BLaER1 treated with 17β-estradiol and CSF1 and Interleukin-3, amounts not matched to agents 10 nM and 100 nM (cell line): ENCODE results near the gene BEAN1.
A peak's percentile ranks its signal among the peaks of the same experiment; 100 is the strongest.
"Not testable (repeated sequence)": the region's sequence is repeated elsewhere in the genome, so short reads cannot be mapped to it uniquely, and the experiment has no call there.

ENCODE experiments used
- H3K27ac ChIP-seq, 11 experiments: shearing (Covaris generic); formaldehyde crosslinking; 2 replicates each; pipeline ENCODE4 v1.8.1; 2022
- H3K27me3 ChIP-seq, 11 experiments: shearing (Covaris generic); formaldehyde crosslinking; 2 replicates each; pipeline ENCODE4 v1.8.1; 2022
- H3K36me3 ChIP-seq, 11 experiments: shearing (Covaris generic); formaldehyde crosslinking; 2 replicates each; pipeline ENCODE4 v1.8.1; 2022
- H3K4me1 ChIP-seq, 10 experiments: shearing (Covaris generic); formaldehyde crosslinking; 2 replicates each; pipeline ENCODE4 v1.8.1; 2022
- H3K4me2 ChIP-seq, 11 experiments: shearing (Covaris generic); formaldehyde crosslinking; 2 replicates each; pipeline ENCODE4 v1.8.1; 2022
- H3K4me3 ChIP-seq, 10 experiments: shearing (Covaris generic); formaldehyde crosslinking; 2 replicates each; pipeline ENCODE4 v1.8.1; 2022
- H3K9ac ChIP-seq, 11 experiments: shearing (Covaris generic); formaldehyde crosslinking; 2 replicates each; pipeline ENCODE4 v1.8.1; 2022
- H3K9me3 ChIP-seq, 11 experiments: shearing (Covaris generic); formaldehyde crosslinking; replicated peaks in 1 of 11; 2 replicates each; pipeline ENCODE4 v1.8.1; 2022
- H4K20me1 ChIP-seq, 11 experiments: shearing (Covaris generic); formaldehyde crosslinking; 2 replicates each; pipeline ENCODE4 v1.8.1; 2022
- Cebpa-rat ChIP-seq, 11 experiments: shearing (Covaris generic); IDR thresholded peaks; 2 replicates each; pipeline ENCODE4 v1.8.1; 2022

Gene BEAN1

GRCh38 chr16:66440271-66440802 lies 13.2 kb downstream of the BEAN1 start:
- Histone ChIP-seq H3K27ac (no peak overlapping the region), H3K4me2 (no peak overlapping the region), H3K36me3 (no peaks in the 10 kb centered on the region), H3K9me3 (no peaks in the 10 kb centered on the region), H4K20me1 (peaks cover 0 to 4% (median 0%) of the 10 kb centered on the region in 11 experiments; a peak in 1 of 22 replicates), H3K9ac (no peak overlapping the region), H3K27me3 (no peaks in the 10 kb centered on the region), H3K4me3 (no peak overlapping the region), H3K4me1 (peaks cover 5 to 38% (median 26%) of the 10 kb centered on the region in 10 experiments; a peak in 16 of 20 replicates)
- no peak for TF ChIP-seq Cebpa-rat (IDR thresholded peaks at IDR 0.05)

DNA sequence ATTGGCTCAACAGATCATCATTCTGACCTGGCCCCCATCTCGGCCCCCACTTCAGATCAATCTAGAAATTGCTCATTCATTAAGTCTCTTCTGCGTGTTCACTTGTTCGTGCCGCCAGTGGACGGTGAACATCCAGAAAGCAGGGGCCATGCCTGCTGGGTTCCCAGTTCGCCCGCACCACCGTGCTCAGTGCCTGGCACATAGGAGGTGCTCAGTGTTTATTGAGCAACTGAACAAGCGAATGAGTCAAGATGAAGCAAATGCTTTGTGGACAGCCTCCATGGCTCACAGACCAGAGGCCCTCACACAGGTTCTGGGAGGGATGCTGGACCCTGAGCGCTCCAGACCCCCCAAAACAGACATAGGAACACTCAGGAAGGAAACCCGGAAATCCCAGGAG lies 13.9 kb downstream of the BEAN1 start:
- TF ChIP-seq Cebpa-rat (IDR thresholded peaks at IDR 0.05), result no peak
- H3K27ac ChIP-seq, result no peak overlapping the region
- H3K4me2 ChIP-seq, result no peak overlapping the region
- H3K36me3 ChIP-seq, result no peaks in the 10 kb centered on the region
- no peak overlapping the region for H3K4me3 ChIP-seq
- H4K20me1 ChIP-seq, result no peaks in the 10 kb centered on the region
- H3K4me1 ChIP-seq, result peaks cover 5 to 34% (median 23%) of the 10 kb centered on the region in 10 experiments; a peak in 16 of 20 replicates
- H3K9ac ChIP-seq, result no peak overlapping the region
- H3K9me3 ChIP-seq, result no peaks in the 10 kb centered on the region
- H3K27me3 ChIP-seq, result no peaks in the 10 kb centered on the region

DNA sequence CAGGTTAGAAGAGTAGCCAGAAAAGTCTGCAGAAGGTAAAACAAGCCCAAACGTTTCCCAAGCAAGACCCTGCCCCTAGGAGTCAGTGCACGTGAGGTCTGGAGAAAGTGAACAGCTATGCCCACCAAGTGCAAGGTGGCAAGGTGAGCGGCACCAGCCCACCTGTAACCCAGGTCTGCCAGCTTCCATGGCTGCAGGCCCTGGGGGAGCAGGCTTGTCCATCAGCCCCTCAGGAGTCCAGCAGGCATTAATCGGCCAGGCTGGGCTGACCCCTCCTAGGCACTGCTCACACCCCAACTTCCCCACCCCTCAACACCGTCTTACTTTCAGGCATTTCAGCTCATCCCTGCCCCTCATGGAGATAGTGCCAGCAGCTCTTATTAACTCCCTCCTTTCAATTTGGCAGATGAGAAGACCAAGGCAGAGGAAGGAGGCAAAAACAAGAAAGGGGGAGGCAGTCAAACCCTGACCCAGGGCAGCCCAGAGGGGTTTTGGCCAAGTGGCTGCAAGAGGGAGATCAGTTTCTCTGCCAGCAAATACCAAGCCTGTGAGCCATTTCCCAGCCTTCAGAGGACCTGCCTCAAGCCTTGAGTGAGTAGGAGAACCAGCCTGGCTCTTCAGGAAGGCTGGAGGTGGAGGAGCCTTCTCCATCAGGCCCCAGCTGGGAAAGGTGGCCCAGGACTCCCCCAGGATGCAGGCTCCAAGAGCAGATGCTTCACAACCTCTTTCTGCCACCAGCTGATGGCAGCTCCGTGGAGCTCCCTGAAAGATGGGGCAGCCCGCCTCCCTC lies 14.7 kb downstream of the BEAN1 start:
- Histone ChIP-seq H3K36me3 (no peaks in the 10 kb centered on the region), H3K4me2 (no peak overlapping the region), H3K9ac (no peak overlapping the region), H3K4me3 (no peak overlapping the region), H3K9me3 (no peaks in the 10 kb centered on the region), H4K20me1 (no peaks in the 10 kb centered on the region), H3K4me1 (peaks cover under 1 to 26% (median 15%) of the 10 kb centered on the region in 10 experiments; a peak in 16 of 20 replicates), H3K27me3 (no peaks in the 10 kb centered on the region), H3K27ac (no peak overlapping the region)
- no peak for TF ChIP-seq Cebpa-rat (IDR thresholded peaks at IDR 0.05)

DNA sequence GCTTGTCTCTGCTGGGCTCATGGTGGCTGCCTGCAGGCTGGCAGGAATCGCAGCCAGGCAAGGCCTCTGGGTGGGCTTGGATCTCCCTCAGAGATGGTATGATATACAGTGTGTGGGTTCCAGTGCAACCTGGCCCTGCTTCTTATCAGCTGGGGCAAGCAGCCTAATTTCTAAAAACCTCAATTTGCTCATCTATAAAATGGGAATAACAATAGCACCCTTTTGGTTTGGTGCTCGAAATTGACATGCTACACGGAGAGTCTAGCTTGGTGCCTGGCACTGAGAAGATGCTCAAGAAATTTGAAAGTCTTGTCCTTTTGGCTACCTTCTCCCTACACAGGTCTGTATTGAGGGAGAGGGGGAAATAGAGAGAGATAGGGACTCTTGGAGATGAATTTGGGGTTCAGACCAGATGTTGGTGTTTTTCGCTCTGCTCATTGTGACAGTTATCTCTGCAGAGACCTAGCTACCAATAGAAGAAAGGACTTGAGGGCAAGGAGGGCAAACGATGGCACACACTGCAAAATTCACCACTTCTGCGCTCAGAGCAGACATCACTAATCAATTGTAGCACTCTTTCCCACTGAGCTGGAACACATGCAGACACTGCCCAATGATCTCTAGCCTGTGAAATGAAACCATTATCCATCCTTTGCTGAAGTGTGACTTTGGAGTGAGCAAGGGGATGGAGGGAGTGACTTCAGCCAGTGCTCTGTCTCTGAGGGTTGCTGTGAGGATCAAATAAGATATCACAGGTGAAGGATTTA lies 15.6 kb downstream of the BEAN1 start:
- no peak overlapping the region for H3K9ac ChIP-seq

DNA sequence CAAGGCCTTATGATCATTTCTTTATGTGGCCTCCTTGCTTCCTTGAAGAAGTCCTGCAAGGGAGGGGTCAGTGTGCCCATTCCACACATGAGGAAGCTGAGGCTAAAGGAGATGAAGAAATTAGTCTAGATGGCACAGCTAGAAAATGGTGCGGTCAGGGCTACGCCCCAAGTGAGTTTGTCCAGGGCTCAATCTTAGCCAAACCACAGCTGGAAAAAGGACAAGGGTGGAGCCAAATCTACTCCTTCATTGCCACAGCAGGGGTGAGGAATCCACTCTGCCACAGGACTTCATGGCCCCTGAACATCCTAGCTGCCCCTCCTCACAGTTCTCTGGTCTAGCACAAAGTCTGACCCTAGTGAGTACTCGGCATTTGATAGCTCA lies 16.2 kb downstream of the BEAN1 start:
- H3K4me2 ChIP-seq, result no peak overlapping the region
- no peak overlapping the region for H3K4me3 ChIP-seq
- no peak overlapping the region for H3K27ac ChIP-seq
- H3K4me1 ChIP-seq, result peaks cover 0 to 11% (median 2%) of the 10 kb centered on the region in 10 experiments; a peak in 7 of 20 replicates
- H4K20me1 ChIP-seq, result no peaks in the 10 kb centered on the region
- H3K36me3 ChIP-seq, result no peaks in the 10 kb centered on the region
- no peak for TF ChIP-seq Cebpa-rat (IDR thresholded peaks at IDR 0.05)
- no peaks in the 10 kb centered on the region for H3K27me3 ChIP-seq
- no peak overlapping the region for H3K9ac ChIP-seq
- H3K9me3 ChIP-seq, result no peaks in the 10 kb centered on the region

More for the DNA sequence above, 15.6 kb downstream of the BEAN1 start:
- Histone ChIP-seq H3K9me3 (no peaks in the 10 kb centered on the region), H3K4me2 (no peak overlapping the region), H3K4me3 (no peak overlapping the region), H3K4me1 (peaks cover 0 to 17% (median 6%) of the 10 kb centered on the region in 10 experiments; a peak in 14 of 20 replicates), H4K20me1 (no peaks in the 10 kb centered on the region), H3K36me3 (no peaks in the 10 kb centered on the region), H3K27me3 (no peaks in the 10 kb centered on the region), H3K27ac (no peak overlapping the region)
- TF ChIP-seq Cebpa-rat (IDR thresholded peaks at IDR 0.05), result no peak

GRCh38 chr16:66444049-66444481 lies 17.0 kb downstream of the BEAN1 start:
- no peak overlapping the region for H3K27ac ChIP-seq
- H3K27me3 ChIP-seq, result no peaks in the 10 kb centered on the region
- no peak overlapping the region for H3K4me3 ChIP-seq
- H3K4me1 ChIP-seq, result peaks cover 0 to 8% (median 2%) of the 10 kb centered on the region in 10 experiments; a peak in 6 of 20 replicates
- H3K9ac ChIP-seq, result no peak overlapping the region
- no peaks in the 10 kb centered on the region for H4K20me1 ChIP-seq
- TF ChIP-seq Cebpa-rat (IDR thresholded peaks at IDR 0.05), result no peak
- no peaks in the 10 kb centered on the region for H3K36me3 ChIP-seq
- peak overlapping the region in 3 of 11 experiments; percentile 11 to 33 (median 24); a peak in 4 of 22 replicates for H3K4me2 ChIP-seq
- H3K9me3 ChIP-seq, result no peaks in the 10 kb centered on the region

GRCh38 chr16:66446737-66447136 lies 19.6 kb downstream of the BEAN1 start:
- H3K4me2 ChIP-seq, result no peak overlapping the region
- no peaks in the 10 kb centered on the region for H3K9me3 ChIP-seq
- no peak overlapping the region for H3K9ac ChIP-seq
- no peaks in the 10 kb centered on the region for H3K27me3 ChIP-seq
- no peaks in the 10 kb centered on the region for H3K36me3 ChIP-seq
- H3K4me3 ChIP-seq, result no peak overlapping the region
- TF ChIP-seq Cebpa-rat (IDR thresholded peaks at IDR 0.05), result no peak
- H3K27ac ChIP-seq, result no peak overlapping the region
- H4K20me1 ChIP-seq, result no peaks in the 10 kb centered on the region
- H3K4me1 ChIP-seq, result peaks cover 0 to 8% (median 2%) of the 10 kb centered on the region in 10 experiments; a peak in 6 of 20 replicates

DNA sequence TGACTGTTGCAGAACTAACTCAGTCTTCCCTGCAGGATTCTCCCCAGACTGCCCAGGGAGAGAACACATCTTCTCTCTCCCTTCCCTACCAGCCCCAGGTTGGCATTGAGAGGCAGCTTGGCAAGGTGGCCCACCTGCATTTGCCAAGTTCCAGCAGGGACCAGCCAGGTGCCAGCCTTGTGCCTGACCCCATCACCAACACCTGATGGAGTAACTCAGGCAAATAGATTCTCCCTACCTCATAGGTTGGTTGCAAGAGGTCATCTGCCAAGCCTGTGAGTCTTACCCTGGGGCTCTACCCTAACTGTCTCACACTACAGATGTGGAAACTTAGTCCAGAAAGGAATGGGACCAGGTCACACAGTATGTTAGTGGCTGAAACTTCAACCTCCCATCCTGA lies 20.4 kb downstream of the BEAN1 start:
- no peaks in the 10 kb centered on the region for H4K20me1 ChIP-seq
- H3K4me3 ChIP-seq, result no peak overlapping the region
- peaks cover 0 to 8% (median 2%) of the 10 kb centered on the region in 10 experiments; a peak in 6 of 20 replicates for H3K4me1 ChIP-seq
- no peak overlapping the region for H3K27ac ChIP-seq
- no peaks in the 10 kb centered on the region for H3K9me3 ChIP-seq
- no peak for TF ChIP-seq Cebpa-rat (IDR thresholded peaks at IDR 0.05)
- H3K9ac ChIP-seq, result no peak overlapping the region
- H3K27me3 ChIP-seq, result no peaks in the 10 kb centered on the region
- H3K36me3 ChIP-seq, result no peaks in the 10 kb centered on the region
- H3K4me2 ChIP-seq, result no peak overlapping the region

DNA sequence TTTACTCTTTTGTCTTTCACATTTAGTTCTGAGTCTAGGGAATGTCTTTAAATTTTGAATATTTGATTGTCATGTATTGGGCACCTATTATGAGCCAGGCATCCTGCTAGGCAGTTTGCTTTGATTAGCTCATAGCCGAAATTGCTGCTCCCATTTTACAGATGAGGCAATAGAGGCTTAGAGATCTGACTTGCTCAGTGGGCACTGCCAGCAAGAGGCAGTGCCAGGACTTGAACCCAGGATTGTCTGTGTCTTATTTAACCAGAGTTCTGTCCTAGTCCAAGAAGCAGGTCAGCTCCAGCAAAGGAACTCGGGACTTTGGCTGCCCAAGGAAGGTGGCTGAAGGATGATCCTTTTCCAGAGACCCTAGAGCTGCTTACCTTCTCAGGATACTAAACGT lies 24.5 kb downstream of the BEAN1 start:
- no peaks in the 10 kb centered on the region for H4K20me1 ChIP-seq
- no peak overlapping the region for H3K4me2 ChIP-seq
- H3K36me3 ChIP-seq, result no peaks in the 10 kb centered on the region
- H3K9ac ChIP-seq, result no peak overlapping the region
- no peaks in the 10 kb centered on the region for H3K9me3 ChIP-seq
- no peak overlapping the region for H3K4me3 ChIP-seq
- no peaks in the 10 kb centered on the region for H3K4me1 ChIP-seq
- no peak overlapping the region for H3K27ac ChIP-seq
- TF ChIP-seq Cebpa-rat (IDR thresholded peaks at IDR 0.05), result no peak
- H3K27me3 ChIP-seq, result no peaks in the 10 kb centered on the region

GRCh38 chr16:66453230-66453629 lies 26.1 kb downstream of the BEAN1 start:
- H3K27ac ChIP-seq, H3K27me3 ChIP-seq, H3K36me3 ChIP-seq, H3K4me1 ChIP-seq, H4K20me1 ChIP-seq, H3K9ac ChIP-seq, H3K9me3 ChIP-seq, H3K4me3 ChIP-seq, H3K4me2 ChIP-seq: not testable (repeated sequence)
